Measurements from ENCODE around the gene KIRREL1.

GRCh38 chr1:158059984-158060383 is 66.5 kb downstream of the KIRREL1 start:
- no peak for TF ChIP-seq CTCF (conservative IDR thresholded peaks at IDR 0.05 in 1 of 2, IDR thresholded peaks at IDR 0.05 in 1 of 2; ENCODE audit: low read depth in 1 of 2, low read length in 2 of 2)
- TF ChIP-seq EZH2 (IDR thresholded peaks at IDR 0.05; ENCODE audit: low read length, missing control alignments): no peak

Measured in fibroblast of lung (primary cell).